ENCODE results near the gene FOXD4.
"Not testable (repeated sequence)": the region's sequence is repeated elsewhere in the genome, so short reads cannot be mapped to it uniquely, and the experiment has no call there.

The FOXD4 gene

DNA sequence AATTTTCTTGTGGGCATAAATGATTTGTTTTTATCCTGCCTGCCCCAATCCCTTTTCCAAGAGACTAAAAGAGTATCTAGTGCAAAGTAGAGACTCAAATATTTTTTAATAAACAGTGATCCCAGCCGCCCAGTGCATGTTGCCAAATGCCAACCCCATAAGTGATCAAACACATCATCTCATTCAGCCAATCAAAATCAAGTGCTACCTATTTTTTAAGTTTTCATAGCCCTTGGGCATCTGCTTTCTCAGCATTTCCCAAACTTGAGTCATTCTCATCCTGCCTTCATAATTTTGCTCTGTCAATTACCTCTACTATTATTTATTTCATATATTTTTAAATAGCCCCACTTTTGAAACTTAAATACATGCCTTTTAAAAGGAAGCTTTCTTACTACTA lies 27.4 kb downstream of the FOXD4 start:
- not testable (repeated sequence) for DNase-seq

DNA sequence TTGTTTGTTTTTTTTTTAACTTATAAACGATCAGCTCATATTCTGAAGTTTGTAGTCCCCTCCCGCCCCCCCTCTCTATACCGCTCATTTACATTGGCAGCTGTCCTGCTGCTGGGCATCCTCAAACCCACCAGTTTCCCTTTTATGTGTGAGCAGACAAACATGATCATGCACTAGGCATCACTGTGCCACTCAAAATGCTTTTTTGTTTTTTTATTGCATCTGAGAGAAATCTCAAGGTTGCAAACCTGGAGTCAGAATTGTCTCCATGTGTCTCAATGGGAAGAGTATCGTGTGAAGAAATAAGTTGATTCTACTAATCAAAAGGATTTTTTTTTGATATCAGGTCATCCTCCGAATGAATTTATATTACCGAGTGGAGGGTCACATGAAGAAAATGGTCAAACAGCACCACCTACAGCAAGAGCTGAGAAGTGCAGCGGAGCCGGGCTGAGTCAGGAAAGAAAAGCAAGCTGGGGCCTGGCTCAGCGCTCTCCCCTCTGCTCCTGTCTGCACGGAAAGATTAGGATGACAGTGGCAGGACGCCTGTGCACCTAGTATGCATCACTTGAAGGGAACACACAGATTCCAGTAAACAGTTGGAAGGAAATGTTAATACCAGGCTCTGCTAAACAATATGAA lies 29.7 kb downstream of the FOXD4 start:
- not testable (repeated sequence) for DNase-seq

DNA sequence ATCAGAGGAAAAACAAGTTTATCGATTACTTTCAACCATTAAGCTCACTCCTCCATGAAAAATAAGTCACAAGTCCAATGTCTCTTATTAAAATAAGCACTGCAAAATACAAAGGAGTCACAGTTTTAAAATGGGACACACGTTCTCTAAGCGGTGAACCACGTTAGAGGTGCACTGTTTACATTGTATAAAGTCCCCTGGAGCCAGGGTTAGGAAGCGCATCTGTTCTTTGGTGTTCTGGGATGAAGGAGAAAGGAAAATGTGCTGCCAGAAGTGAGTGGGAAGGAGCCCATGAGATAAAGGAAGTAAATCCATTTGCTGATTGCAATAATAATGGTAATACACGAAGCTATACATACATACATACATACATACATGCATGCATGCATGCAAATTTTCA lies 30.4 kb downstream of the FOXD4 start:
- DNase-seq = not testable (repeated sequence)

DNA sequence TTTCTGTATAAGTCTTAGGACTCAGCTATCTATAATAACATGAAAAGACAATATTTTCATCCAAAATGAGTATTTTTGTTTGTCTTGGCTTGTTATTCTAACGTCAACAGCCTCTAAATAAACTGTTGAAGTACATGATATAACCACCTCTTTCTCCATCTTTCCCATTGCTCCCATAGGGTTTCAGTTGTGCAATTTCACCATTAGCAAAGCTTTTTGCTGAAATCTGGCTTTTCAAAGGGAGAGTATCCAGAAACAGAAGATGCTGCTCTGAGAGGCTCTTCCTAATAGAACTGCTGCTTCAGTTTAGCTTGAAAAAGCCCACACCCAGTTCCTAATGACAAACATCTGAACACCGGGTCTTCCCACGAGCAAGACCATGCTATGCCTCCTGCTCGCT lies 31.1 kb downstream of the FOXD4 start:
- not testable (repeated sequence) for DNase-seq

DNA sequence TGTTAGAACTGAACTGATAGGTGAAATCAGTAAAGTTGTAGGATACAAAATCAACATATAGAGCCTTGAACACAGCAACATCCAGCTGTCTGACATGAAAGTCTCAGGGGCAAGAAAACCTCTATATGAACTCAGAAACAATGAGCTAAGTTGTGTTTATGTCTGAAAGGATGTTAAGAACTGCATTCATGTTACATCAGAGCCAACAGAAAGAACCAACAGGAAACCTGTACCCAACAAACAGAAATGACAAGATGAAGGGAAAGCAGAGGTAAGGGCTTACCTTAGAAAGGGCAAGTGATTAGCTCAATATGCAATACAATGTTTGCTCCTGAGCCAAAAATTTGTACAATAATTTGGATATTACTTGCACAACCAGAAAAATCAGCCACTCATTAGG lies 31.5 kb downstream of the FOXD4 start:
- not testable (repeated sequence) for DNase-seq

DNA sequence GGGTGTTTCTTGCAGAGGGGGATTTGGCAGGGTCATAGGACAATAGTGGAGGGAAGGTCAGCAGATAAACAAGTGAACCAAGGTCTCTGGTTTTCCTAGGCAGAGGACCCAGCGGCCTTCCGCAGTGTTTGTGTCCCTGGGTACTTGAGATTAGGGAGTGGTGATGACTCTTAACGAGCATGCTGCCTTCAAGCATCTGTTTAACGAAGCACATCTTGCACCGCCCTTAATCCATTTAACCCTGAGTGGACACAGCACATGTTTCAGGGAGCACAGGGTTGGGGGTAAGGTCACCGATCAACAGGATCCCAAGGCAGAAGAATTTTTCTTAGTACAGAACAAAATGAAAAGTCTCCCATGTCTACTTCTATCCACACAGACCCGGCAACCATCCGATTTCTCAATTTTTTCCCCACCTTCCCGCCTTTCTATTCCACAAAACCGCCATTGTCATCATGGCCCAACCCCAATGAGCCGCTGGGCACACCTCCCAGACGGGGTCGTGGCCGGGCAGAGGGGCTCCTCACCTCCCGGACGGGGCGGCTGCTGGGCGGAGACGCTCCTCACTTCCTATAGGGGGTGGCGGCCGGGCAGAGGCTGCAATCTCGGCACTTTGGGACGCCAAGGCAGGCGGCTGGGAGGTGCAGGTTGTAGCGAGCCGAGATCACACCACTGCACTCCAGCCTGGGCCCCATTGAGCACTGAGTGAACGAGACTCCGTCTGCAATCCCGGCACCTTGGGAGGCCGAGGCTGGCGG lies 35.1 kb downstream of the FOXD4 start:
- DNase-seq = not testable (repeated sequence)

DNA sequence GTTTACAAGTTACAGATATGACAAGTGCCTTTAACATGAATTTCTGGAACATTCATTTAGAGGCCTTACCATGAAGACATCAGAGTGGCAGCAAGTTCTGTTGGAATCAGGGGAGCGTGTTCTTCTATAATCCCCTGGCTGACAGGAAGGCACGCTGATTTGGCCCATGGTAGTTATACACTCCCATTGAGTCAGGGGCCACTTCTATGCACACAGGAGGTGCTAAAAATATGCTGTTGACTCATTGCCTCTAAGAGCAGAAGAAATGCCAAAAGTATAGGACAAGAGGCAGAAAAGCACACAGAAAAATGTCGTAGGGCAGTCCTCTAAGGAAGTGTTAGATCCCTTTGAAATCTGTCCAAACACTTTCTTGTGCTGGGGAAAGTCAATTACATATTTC lies 39.9 kb downstream of the FOXD4 start:
- DNase-seq = not testable (repeated sequence)

DNA sequence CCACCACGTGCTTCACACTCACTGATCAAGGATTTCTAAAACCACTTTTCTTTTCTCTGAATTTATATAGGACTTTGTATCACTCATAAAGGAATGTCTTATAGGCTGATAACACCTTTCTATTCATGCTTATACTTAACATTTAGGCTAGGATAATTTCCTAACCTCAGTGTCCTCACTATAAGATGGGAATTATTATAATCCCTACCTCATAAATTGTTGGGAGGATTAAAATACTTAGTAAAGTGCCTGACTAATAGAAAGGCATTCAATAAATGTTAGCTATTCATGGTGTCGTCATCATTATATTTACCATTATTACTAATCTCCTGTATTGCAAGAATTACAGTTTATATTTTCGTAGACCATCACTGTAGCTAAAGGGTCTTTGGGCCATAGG lies 41.8 kb downstream of the FOXD4 start:
- DNase-seq = not testable (repeated sequence)

DNA sequence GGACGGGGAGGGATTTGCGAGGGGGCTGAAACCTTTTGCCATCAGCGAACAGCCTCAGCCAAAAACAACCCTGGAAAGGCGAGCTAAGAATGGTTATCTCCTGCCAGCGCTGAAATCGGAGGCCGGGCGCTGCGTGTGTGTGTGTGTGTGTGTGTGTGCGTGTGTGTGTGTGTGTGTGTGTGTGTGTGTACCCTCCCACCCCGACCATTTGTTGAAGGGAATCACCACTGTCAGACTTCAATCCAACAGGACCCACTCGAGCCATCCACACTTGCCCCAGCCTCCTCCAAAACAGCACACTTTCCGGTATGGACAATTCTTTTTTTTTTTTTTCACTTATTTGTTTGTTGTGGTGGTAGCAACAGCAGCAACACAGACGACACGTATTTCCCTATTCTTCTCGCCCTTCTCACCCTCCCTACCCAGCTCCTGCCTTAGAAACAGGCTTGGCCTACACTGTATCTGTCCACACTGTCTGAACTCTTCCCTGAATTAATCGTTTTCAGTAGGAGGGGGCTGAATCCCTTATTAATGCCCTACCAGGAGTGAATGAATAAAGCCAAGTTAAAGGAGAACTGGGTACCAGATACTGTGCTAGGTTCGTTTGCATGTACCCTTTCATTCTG lies 44.2 kb downstream of the FOXD4 start:
- not testable (repeated sequence) for DNase-seq

DNA sequence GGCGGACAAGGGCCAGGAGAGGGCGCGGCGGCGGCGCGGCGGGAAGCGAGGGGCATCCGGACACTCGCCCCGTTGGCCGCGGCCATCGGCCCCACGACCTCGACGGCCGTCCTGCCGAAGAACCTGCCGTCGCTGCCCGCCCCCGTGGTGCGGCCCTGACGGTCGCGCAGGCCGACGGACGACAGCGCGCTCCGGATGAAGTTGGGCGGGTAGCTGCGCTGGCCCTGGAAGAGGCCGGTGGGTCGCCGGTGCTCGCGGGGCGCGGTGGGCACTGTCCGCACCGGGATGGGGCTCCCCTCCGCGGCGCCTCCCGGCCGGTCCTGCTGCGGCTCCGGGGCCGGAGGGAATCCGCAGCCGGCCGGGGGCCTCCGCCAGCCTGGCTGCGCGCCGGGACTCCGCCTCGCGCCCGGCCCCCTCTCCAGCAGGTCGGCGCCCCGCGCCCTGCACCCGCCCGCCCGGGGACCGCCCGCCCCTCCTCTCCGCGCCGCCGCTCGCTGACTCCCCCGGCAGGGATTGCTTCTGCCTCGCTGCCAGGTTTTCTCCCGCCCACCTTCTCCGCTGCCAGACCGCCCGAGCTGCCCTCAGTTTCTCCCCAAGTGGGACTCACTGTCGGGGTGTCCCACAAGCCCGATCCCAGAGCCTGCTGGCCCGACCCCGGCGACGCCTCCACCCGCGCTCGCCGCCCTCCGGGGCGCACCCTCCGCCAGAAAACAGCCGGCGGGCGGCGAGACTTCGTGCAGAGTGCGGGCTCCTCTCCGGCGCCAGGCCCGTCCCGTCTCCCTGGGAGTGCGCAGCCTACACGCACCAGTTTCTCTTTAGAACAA lies 44.9 kb downstream of the FOXD4 start:
- not testable (repeated sequence) for DNase-seq

Measured in SHP77 treated with DMSO at 0.1 percent for 48 hours (cell line).